ENCODE results near the gene TWIST1.

Gene TWIST1

DNA sequence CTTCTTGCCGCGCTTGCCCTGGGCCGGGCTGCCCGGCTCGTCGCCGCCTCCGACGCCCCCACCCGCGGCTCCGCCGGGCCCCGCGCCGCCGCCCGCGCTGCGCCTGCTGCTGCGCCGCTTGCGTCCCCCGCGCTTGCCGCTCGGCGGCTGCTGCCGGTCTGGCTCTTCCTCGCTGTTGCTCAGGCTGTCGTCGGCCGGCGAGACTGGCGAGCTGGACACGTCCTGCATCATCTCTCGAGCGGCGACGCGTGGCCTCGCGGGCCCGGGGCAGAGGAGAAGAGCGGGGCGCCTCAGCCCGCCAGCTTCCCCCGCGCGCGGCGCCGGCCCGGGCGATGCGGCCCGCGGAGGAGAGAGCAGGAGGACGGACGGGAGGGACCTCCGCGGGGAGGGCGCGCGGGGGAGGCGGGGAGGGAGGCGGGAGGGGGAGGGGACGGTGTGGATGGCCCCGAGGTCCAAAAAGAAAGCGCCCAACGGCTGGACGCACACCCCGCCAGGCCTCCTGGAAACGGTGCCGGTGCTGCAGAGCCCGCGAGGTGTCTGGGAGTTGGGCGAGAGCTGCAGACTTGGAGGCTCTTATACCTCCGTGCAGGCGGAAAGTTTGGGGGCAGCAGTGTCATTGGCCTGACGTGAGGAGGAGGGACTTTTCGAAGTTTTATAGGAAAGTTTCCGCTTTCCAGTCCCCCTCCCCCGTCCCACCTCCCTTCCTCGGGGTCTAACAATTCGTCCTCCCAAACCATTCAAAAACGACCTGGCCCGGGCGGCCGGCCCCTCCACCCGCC lies at the start of gene TWIST1:
TWIST1 (minus strand) TSS at position 546 of the 779 bp plus-strand sequence; CDS start at position 231, 315 bp downstream.
- Histone ChIP-seq H3K27ac (ENCODE audit: low read depth, low read length) (no peak within 1 kb of the TSS), H3F3A (ENCODE audit: insufficient read depth) (no peaks in the 10 kb centered on the region), H3K79me2 (ENCODE audit: insufficient read depth, low read length) (no peaks in the 10 kb centered on the region), H4K20me1 (ENCODE audit: low read depth, low read length) (no peaks in the 10 kb centered on the region), H3K4me3 (ENCODE audit: insufficient read depth, low read length, poor library complexity, severe bottlenecking) (no peak within 1 kb of the TSS), H3K36me3 (ENCODE audit: low read length) (no peaks in the 10 kb centered on the region), H2AFZ (ENCODE audit: low read depth, low read length, severe bottlenecking) (no peak within 1 kb of the TSS), H3K9ac (ENCODE audit: low read length) (no peak within 1 kb of the TSS), H3K9me2 (replicated peaks; ENCODE audit: insufficient read depth, low read length) (no peaks in the 10 kb centered on the region), H3K4me2 (ENCODE audit: low read depth, low read length, poor library complexity, severe bottlenecking) (no peak within 1 kb of the TSS), H3K27me3 (ENCODE audit: low read length) (no peaks in the 10 kb centered on the region), H3K9me3 (ENCODE audit: insufficient read depth, low read length) (no peaks in the 10 kb centered on the region)
- TF ChIP-seq EZH2phosphoT487 (conservative IDR thresholded peaks at IDR 0.05; ENCODE audit: low read length), result no peak
- TF ChIP-seq, protein P1, sequence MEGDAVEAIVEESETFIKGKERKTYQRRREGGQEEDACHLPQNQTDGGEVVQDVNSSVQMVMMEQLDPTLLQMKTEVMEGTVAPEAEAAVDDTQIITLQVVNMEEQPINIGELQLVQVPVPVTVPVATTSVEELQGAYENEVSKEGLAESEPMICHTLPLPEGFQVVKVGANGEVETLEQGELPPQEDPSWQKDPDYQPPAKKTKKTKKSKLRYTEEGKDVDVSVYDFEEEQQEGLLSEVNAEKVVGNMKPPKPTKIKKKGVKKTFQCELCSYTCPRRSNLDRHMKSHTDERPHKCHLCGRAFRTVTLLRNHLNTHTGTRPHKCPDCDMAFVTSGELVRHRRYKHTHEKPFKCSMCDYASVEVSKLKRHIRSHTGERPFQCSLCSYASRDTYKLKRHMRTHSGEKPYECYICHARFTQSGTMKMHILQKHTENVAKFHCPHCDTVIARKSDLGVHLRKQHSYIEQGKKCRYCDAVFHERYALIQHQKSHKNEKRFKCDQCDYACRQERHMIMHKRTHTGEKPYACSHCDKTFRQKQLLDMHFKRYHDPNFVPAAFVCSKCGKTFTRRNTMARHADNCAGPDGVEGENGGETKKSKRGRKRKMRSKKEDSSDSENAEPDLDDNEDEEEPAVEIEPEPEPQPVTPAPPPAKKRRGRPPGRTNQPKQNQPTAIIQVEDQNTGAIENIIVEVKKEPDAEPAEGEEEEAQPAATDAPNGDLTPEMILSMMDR (IDR thresholded peaks at IDR 0.05; ENCODE audit: insufficient read depth, low read length, poor library complexity, severe bottlenecking), result no peak

GRCh38 chr7:19161671-19162070 lies 44.2 kb upstream of the TWIST1 start:
- Histone ChIP-seq H2AFZ (ENCODE audit: low read depth, low read length, severe bottlenecking) (no peak overlapping the region), H3K4me2 (ENCODE audit: low read depth, low read length, poor library complexity, severe bottlenecking) (no peak overlapping the region), H3K9me3 (ENCODE audit: insufficient read depth, low read length) (no peaks in the 10 kb centered on the region), H3K27me3 (ENCODE audit: low read length) (no peaks in the 10 kb centered on the region), H3K36me3 (ENCODE audit: low read length) (no peaks in the 10 kb centered on the region), H3K9ac (ENCODE audit: low read length) (no peak overlapping the region), H3K27ac (ENCODE audit: low read depth, low read length) (no peak overlapping the region), H3K4me3 (ENCODE audit: insufficient read depth, low read length, poor library complexity, severe bottlenecking) (no peak overlapping the region), H3F3A (ENCODE audit: insufficient read depth) (no peaks in the 10 kb centered on the region), H4K20me1 (ENCODE audit: low read depth, low read length) (no peaks in the 10 kb centered on the region), H3K9me2 (replicated peaks; ENCODE audit: insufficient read depth, low read length) (no peaks in the 10 kb centered on the region), H3K79me2 (ENCODE audit: insufficient read depth, low read length) (no peaks in the 10 kb centered on the region)
- TF ChIP-seq, protein P1 (IDR thresholded peaks at IDR 0.05; ENCODE audit: insufficient read depth, low read length, poor library complexity, severe bottlenecking), result no peak
- no peak for TF ChIP-seq EZH2phosphoT487 (conservative IDR thresholded peaks at IDR 0.05; ENCODE audit: low read length)

DNA sequence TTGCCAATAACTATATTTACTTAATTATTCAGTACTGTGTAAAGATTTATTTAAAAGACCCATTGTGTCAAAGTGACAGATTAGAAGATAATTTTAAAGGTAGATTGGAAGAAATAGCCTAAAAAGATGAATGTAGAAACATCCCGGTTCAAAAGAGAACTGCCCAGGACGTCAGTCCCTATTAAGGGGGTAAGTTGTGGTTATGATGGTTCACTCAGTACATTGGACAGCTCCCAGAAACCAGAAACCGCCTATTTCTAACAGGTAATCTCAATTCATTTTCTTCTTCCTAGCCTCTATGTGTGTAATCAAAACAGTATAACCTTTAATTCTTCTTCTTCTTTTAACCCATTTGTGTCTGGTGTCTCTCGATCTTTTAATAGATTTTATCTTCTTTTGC lies 29.3 kb upstream of the TWIST1 start:
- no peak overlapping the region for H3K27ac ChIP-seq (ENCODE audit: low read depth, low read length)
- no peaks in the 10 kb centered on the region for H3K79me2 ChIP-seq (ENCODE audit: insufficient read depth, low read length)
- H2AFZ ChIP-seq (ENCODE audit: low read depth, low read length, severe bottlenecking), result no peak overlapping the region
- no peak for TF ChIP-seq EZH2phosphoT487 (conservative IDR thresholded peaks at IDR 0.05; ENCODE audit: low read length)
- TF ChIP-seq, protein P1 (IDR thresholded peaks at IDR 0.05; ENCODE audit: insufficient read depth, low read length, poor library complexity, severe bottlenecking), result no peak
- H4K20me1 ChIP-seq (ENCODE audit: low read depth, low read length), result no peaks in the 10 kb centered on the region
- no peaks in the 10 kb centered on the region for H3F3A ChIP-seq (ENCODE audit: insufficient read depth)
- H3K4me3 ChIP-seq (ENCODE audit: insufficient read depth, low read length, poor library complexity, severe bottlenecking), result no peak overlapping the region
- H3K27me3 ChIP-seq (ENCODE audit: low read length), result no peaks in the 10 kb centered on the region
- no peaks in the 10 kb centered on the region for H3K36me3 ChIP-seq (ENCODE audit: low read length)
- H3K9ac ChIP-seq (ENCODE audit: low read length), result no peak overlapping the region
- H3K4me2 ChIP-seq (ENCODE audit: low read depth, low read length, poor library complexity, severe bottlenecking), result no peak overlapping the region
- H3K9me2 ChIP-seq (replicated peaks; ENCODE audit: insufficient read depth, low read length), result no peaks in the 10 kb centered on the region
- no peaks in the 10 kb centered on the region for H3K9me3 ChIP-seq (ENCODE audit: insufficient read depth, low read length)
